ENCODE measurements around the gene CAMKK1. TPM values are rescaled to one million over a fixed set of nuclear protein-coding genes. Genes with fewer than 3 reads are reported as not detected.

CAMKK1 gene
- total RNA-seq, 2 donors from 2014 or later, result 1.8 to 4.7 TPM

DNA sequence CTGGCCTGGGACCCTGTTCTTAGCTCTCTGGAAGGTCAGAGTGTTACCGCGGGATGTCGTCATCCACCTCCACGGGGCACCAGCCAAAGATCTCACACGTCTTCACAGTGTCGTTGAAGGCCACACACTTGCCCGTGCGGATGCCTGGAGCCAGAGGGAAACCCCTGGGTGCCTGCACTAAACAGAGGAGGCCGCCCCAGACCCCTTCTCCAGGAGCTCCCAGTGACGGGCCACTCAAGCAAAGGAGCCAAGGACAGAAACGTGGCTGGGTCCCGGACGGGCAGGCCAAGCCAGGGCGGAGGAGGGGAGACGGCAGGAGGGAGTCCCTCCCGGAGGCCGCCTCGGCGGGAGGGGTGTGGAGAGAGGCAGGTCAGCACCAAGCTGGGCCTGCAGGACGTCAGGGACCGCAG is 11.0 kb upstream of the CAMKK1 start:
- DNase-seq (ENCODE audit: low spot score), result no peak
- Histone ChIP-seq H3K4me1 (ENCODE audit: control insufficient read depth in 1 of 2, low read depth in 2 of 2) (no peaks in the 10 kb centered on the region), H3K27ac (no peak overlapping the region), H3K27me3 (replicated peaks; ENCODE audit: insufficient read depth) (no peaks in the 10 kb centered on the region), H3K9me3 (no peaks in the 10 kb centered on the region), H3K36me3 (no peaks in the 10 kb centered on the region), H3K4me3 (no peak overlapping the region)
- no peak for ATAC-seq (ENCODE audit: insufficient number of reproducible peaks, low FRiP score, low read depth)
- TF ChIP-seq, protein P1, sequence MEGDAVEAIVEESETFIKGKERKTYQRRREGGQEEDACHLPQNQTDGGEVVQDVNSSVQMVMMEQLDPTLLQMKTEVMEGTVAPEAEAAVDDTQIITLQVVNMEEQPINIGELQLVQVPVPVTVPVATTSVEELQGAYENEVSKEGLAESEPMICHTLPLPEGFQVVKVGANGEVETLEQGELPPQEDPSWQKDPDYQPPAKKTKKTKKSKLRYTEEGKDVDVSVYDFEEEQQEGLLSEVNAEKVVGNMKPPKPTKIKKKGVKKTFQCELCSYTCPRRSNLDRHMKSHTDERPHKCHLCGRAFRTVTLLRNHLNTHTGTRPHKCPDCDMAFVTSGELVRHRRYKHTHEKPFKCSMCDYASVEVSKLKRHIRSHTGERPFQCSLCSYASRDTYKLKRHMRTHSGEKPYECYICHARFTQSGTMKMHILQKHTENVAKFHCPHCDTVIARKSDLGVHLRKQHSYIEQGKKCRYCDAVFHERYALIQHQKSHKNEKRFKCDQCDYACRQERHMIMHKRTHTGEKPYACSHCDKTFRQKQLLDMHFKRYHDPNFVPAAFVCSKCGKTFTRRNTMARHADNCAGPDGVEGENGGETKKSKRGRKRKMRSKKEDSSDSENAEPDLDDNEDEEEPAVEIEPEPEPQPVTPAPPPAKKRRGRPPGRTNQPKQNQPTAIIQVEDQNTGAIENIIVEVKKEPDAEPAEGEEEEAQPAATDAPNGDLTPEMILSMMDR (IDR thresholded peaks at IDR 0.05), result no peak

DNA sequence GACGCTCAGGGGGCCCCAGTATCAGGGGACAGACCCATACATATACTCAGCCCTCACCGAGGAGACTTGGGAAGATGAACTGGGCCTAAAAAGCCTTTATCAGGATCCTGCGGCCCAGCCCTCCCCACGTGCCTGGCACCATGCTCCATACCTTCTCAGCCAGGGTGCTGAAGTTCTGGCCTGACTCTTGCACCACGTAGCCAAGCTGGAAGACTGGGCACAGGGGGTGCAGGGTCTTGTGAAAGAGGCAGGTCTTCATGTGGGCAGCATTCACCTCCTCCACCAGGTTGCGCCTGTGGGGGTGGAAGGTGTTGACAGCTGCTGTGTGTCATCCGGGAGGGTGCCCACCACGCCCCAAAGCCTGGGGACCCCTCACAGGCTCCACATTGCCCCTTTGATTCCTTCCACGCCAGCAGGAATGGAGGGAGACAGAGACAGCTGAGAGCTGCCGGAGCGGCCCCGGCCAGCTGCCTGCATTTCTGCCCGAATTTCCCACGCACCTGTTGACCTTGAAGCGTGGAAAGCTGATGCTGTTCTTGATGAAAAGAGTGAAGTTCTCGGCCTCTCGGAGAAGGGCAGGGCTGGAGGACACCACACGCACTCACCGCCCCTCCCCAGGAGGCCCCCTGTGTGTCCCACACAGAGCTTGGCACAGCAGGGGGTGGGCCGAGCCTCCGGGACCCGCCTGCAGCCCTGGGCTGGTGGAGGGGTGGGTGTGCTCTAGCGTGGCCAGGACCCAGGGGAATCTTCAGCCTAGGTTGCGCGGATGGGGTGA is 10.4 kb upstream of the CAMKK1 start:
- Histone ChIP-seq H3K27ac (no peak overlapping the region), H3K36me3 (no peaks in the 10 kb centered on the region), H3K27me3 (replicated peaks; ENCODE audit: insufficient read depth) (no peaks in the 10 kb centered on the region), H3K4me3 (no peak overlapping the region), H3K9me3 (no peaks in the 10 kb centered on the region), H3K4me1 (ENCODE audit: control insufficient read depth in 1 of 2, low read depth in 2 of 2) (no peaks in the 10 kb centered on the region)
- TF ChIP-seq, protein P1 (IDR thresholded peaks at IDR 0.05), result no peak
- ATAC-seq (ENCODE audit: insufficient number of reproducible peaks, low FRiP score, low read depth), result no peak
- DNase-seq (ENCODE audit: low spot score), result no peak

DNA sequence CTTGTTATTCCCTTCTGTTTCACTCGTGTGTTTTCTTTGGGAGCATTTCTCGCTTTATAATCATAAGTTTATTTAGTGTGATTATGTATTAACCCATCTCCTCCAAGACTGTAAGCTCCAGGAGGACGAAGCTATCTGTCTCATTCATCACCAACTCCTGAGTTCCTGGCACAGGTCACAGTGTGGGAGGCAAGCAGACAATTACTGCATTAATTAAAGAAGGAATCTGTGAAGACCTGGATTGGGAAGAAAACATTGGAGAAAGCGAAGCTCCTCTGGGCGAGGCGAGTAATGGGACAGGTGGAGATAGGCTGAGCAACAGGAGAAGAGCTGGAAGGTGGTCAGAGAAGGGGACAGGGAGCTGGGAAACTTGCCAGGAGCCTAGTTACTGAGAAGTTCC is 7.8 kb upstream of the CAMKK1 start:
- Histone ChIP-seq H3K36me3 (no peaks in the 10 kb centered on the region), H3K9me3 (no peaks in the 10 kb centered on the region), H3K4me3 (no peak overlapping the region), H3K27ac (no peak overlapping the region), H3K27me3 (replicated peaks; ENCODE audit: insufficient read depth) (no peaks in the 10 kb centered on the region), H3K4me1 (ENCODE audit: control insufficient read depth in 1 of 2, low read depth in 2 of 2) (no peaks in the 10 kb centered on the region)
- TF ChIP-seq, protein P1 (IDR thresholded peaks at IDR 0.05), result no peak
- DNase-seq (ENCODE audit: low spot score) (no peak), ATAC-seq (ENCODE audit: insufficient number of reproducible peaks, low FRiP score, low read depth) (no peak)

DNA sequence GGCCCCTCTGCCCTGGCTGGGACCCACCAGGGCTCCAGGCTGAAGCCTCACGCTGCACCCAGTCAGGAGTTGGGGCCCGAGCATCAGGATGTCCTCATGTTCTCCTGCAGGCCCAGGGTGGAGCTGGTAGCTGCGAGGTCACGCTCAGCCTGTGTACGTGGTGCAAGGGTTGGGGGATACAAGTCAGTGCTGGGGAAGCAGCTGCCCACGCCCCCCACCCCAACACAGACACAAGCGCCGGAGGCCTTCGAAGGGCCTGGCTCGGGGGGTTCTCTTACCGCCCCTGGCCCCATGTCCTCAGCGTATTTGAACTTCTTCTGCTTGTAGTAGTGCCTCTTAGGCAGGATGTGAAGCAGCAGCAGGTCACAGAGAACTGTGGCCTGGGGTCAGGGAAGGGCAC is 4.9 kb upstream of the CAMKK1 start:
- no peak for ATAC-seq (ENCODE audit: insufficient number of reproducible peaks, low FRiP score, low read depth)
- no peaks in the 10 kb centered on the region for H3K36me3 ChIP-seq
- H3K4me1 ChIP-seq (ENCODE audit: control insufficient read depth in 1 of 2, low read depth in 2 of 2), result peaks cover 4 to 21% of the 10 kb centered on the region in 2 donors
- H3K27ac ChIP-seq, result no peak overlapping the region
- no peak overlapping the region for H3K4me3 ChIP-seq
- no peak for DNase-seq (ENCODE audit: low spot score)
- TF ChIP-seq, protein P1 (IDR thresholded peaks at IDR 0.05), result no peak
- H3K27me3 ChIP-seq (replicated peaks; ENCODE audit: insufficient read depth), result no peaks in the 10 kb centered on the region
- no peaks in the 10 kb centered on the region for H3K9me3 ChIP-seq

DNA sequence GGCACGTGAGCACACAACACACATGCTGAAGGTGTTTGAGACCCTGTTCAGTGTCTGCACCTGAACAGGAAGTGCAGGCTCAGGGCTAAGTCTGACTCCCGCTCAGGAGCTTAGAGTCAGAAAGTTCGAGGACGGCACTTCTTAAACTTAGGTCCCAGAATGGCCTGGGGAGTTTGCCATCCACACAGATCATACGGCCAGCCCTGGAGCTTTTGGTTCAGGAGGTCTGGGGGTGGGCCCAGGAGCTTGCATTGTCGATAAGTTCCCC is 4.0 kb upstream of the CAMKK1 start:
- no peaks in the 10 kb centered on the region for H3K36me3 ChIP-seq
- no peak overlapping the region for H3K27ac ChIP-seq
- no peaks in the 10 kb centered on the region for H3K9me3 ChIP-seq
- TF ChIP-seq, protein P1 (IDR thresholded peaks at IDR 0.05), result no peak
- H3K4me1 ChIP-seq (ENCODE audit: control insufficient read depth in 1 of 2, low read depth in 2 of 2), result peaks cover 4 to 28% of the 10 kb centered on the region in 2 donors
- DNase-seq (ENCODE audit: low spot score) (no peak), ATAC-seq (ENCODE audit: insufficient number of reproducible peaks, low FRiP score, low read depth) (no peak)
- H3K27me3 ChIP-seq (replicated peaks; ENCODE audit: insufficient read depth), result no peaks in the 10 kb centered on the region
- H3K4me3 ChIP-seq, result no peak overlapping the region

Measured in thoracic aorta (tissue), 2 donors.